ENCODE data around the gene PAK1IP1. TPM values are rescaled to one million over a fixed set of nuclear protein-coding genes. Genes with fewer than 3 reads are reported as not detected.
"Not testable (repeated sequence)": the region's sequence is repeated elsewhere in the genome, so short reads cannot be mapped to it uniquely, and the experiment has no call there.

The PAK1IP1 gene
- total and polyA plus RNA-seq, 3 donors from 2014 or later = 9.5 to 12.5 (median 11.0) TPM

DNA sequence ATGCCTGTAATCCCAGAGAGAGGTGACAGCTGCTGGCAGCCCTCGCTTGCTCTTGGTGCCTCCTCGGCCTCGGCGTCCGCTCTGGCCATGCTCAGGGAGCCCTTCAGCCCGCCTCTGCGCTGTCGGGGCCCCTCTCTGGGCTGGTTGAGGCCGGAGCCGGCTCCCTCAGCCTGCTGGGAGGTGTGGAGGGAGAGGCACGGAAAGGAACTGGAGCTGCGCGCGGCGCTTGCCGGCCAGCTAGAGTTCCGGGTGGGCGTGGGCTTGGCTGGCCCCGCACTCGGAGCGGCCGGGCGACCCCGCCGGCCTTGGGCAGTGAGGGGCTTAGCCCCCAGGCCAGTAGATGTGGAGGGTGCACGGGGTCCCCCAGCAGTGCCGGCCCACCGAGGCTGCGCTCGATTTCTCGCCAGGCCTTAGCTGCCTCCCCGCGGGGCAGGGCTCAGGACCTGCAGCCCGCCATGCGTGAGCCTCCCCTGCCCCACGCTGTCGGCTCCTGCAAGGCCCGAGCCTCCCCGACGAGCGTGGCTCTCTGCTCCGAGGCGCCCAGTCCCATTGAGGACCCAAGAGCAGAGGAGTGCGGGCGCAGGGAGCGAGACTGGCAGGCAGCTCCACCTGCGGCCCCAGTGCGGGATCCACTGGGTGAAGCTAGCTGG, 34.9 kb upstream of the PAK1IP1 start:
- peak overlapping the region in 1 of 2 donors; percentile 18 for H3K27ac ChIP-seq
- intact Hi-C loops (cut with DNase I; ENCODE audit: low total_unique reads) = no loop called here
- TF ChIP-seq, protein P1, sequence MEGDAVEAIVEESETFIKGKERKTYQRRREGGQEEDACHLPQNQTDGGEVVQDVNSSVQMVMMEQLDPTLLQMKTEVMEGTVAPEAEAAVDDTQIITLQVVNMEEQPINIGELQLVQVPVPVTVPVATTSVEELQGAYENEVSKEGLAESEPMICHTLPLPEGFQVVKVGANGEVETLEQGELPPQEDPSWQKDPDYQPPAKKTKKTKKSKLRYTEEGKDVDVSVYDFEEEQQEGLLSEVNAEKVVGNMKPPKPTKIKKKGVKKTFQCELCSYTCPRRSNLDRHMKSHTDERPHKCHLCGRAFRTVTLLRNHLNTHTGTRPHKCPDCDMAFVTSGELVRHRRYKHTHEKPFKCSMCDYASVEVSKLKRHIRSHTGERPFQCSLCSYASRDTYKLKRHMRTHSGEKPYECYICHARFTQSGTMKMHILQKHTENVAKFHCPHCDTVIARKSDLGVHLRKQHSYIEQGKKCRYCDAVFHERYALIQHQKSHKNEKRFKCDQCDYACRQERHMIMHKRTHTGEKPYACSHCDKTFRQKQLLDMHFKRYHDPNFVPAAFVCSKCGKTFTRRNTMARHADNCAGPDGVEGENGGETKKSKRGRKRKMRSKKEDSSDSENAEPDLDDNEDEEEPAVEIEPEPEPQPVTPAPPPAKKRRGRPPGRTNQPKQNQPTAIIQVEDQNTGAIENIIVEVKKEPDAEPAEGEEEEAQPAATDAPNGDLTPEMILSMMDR (IDR thresholded peaks at IDR 0.05) = no peak
- TF ChIP-seq POLR2A (IDR thresholded peaks at IDR 0.05) = no peak
- H3K27me3 ChIP-seq = no peaks in the 10 kb centered on the region
- H3K4me3 ChIP-seq = peak overlapping the region; percentile 39 to 57
- WGBS, 2 donors = 7 to 64% methylated on average over 6 to 48 of the region's 48 CpGs
- H3K4me1 ChIP-seq = no peaks in the 10 kb centered on the region
- no peaks in the 10 kb centered on the region for H3K9me3 ChIP-seq
- no peaks in the 10 kb centered on the region for H3K36me3 ChIP-seq (ENCODE audit: low read depth, missing control alignments)
- DNase-seq = no peak

DNA sequence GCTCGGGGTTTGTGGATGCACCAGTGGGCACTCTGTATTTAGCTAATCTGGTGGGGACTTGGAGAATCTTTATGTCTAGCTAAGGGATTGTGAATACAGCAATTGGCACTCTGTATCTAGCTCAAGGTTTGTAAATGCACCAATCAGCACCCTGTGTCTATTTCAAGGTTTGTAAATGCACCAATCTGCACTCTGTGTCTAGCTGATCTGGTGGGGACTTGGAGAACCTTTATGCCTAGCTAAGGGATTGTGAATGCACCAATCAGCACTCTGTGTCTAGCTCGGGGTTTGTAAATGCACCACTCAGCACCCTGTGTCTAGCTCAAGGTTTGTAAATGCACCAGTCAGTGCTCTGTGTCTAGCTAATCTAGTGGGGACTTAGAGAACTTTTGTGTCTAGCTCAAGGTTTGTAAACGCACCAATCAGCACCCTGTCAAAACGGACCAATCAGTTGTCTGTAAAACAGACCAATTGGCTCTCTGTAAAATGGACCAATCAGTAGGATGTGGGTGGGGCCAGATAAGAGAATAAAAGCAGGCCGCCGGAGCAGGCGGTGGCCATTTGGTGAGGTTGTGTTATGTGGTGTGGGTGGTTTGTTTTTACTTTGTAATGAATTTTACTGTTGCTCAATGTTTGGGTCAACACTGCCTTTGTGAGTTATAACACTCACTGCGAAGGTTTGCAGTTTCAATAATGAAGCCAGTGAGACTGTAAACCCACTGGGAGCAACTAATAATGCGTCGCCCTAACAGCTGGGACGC, 34.2 kb upstream of the PAK1IP1 start:
- H3K27ac ChIP-seq; intact Hi-C loops (cut with DNase I; ENCODE audit: low total_unique reads); H3K36me3 ChIP-seq (ENCODE audit: low read depth, missing control alignments); H3K4me1 ChIP-seq; H3K27me3 ChIP-seq; H3K9me3 ChIP-seq: not testable (repeated sequence)
- H3K4me3 ChIP-seq = peak overlapping the region in 1 of 2 donors; percentile 57
- WGBS, 2 donors = 73 to 77% methylated on average over 11 of the region's 11 CpGs
- DNase-seq = peak; percentile 74

DNA sequence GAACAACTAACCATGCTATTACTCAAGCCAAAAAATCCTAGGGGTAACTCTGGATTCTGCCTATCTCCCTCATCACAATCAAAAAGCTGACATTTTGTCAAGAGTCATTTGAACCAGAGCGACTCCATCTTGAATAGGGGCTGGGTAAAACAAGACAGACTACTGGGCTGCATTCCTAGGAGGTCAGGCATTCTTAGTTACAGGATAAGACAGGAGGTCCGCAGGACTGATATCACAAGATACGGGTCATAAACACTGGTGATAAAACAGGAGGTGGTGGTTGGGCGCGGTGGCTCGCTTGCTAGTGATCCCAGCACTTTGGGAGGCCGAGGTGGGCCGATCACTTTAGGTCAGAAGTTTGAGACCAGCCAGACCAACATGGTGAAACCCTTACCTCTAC, 32.6 kb upstream of the PAK1IP1 start:
- Histone ChIP-seq H3K4me1 (no peaks in the 10 kb centered on the region), H3K9me3 (no peaks in the 10 kb centered on the region), H3K36me3 (ENCODE audit: low read depth, missing control alignments) (no peaks in the 10 kb centered on the region), H3K27ac (no peak overlapping the region), H3K27me3 (no peaks in the 10 kb centered on the region), H3K4me3 (no peak overlapping the region)
- intact Hi-C loops (cut with DNase I; ENCODE audit: low total_unique reads) = no loop called here
- DNase-seq = no peak
- 68 to 79% methylated on average over 8 of the region's 8 CpGs for WGBS, 2 donors
- TF ChIP-seq, protein P1 (IDR thresholded peaks at IDR 0.05) = no peak
- TF ChIP-seq POLR2A (IDR thresholded peaks at IDR 0.05) = no peak

DNA sequence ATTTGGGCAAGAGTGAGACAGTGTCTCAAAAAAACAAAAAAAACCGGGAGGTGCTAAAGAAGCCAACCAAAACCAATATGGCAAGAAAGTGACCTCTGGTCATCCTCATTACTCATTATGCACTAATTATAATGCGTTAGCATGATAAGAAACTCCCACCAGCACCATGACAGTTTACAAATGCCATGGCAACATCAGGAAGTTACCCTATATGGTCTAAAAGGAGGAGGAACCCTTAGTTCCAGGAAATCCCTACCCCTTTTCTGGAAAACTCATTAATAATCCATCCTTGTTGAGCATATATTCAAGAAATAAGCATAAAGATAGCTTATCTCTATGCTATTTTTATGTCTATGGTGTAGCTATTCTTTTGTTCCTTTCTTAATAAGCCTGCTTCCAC, 32.0 kb upstream of the PAK1IP1 start:
- Histone ChIP-seq H3K4me1 (no peaks in the 10 kb centered on the region), H3K9me3 (no peaks in the 10 kb centered on the region), H3K4me3 (no peak overlapping the region), H3K36me3 (ENCODE audit: low read depth, missing control alignments) (no peaks in the 10 kb centered on the region), H3K27ac (no peak overlapping the region), H3K27me3 (no peaks in the 10 kb centered on the region)
- intact Hi-C loops (cut with DNase I; ENCODE audit: low total_unique reads) = no loop called here
- WGBS, 2 donors = 63 to 64% methylated on average over 2 of the region's 2 CpGs
- TF ChIP-seq, protein P1 (IDR thresholded peaks at IDR 0.05) = no peak
- no peak for TF ChIP-seq POLR2A (IDR thresholded peaks at IDR 0.05)
- no peak for DNase-seq

DNA sequence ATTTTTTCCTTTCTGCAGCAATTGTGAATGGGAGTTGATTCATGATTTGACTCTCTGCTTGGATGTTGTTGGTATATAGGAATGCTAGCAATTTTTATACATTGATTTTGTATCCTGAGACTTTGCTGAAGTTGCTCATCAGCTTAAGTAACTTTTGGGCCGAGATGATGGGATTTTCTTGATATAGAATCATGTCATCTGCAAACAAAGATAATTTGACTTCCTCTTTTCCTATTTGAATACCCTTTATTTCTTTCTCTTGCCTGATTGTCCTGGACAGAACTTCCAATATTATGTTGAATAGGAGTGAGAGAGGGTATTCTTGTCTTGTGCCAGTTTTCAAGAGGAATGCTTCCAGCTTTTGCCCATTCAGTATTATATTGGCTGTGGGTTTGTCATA, 29.2 kb upstream of the PAK1IP1 start:
- H3K36me3 ChIP-seq (ENCODE audit: low read depth, missing control alignments); H3K4me1 ChIP-seq; intact Hi-C loops (cut with DNase I; ENCODE audit: low total_unique reads); DNase-seq; H3K4me3 ChIP-seq; H3K27ac ChIP-seq; H3K9me3 ChIP-seq; H3K27me3 ChIP-seq: not testable (repeated sequence)
- 63 to 82% methylated on average over 1 of the region's 1 CpG for WGBS, 2 donors
